GM12874 (cell line): ENCODE results near the gene FMN1.

Experiments used
- TF ChIP-seq, protein P1 (sequence below): IDR thresholded peaks from 2 replicates; pipeline ENCODE4 v1.5.1; 2011; ENCODE audit warnings: low read depth, mild to moderate bottlenecking, control low read depth, low read length, moderate library complexity; ENCODE audit not compliant: insufficient read depth

Gene FMN1

DNA sequence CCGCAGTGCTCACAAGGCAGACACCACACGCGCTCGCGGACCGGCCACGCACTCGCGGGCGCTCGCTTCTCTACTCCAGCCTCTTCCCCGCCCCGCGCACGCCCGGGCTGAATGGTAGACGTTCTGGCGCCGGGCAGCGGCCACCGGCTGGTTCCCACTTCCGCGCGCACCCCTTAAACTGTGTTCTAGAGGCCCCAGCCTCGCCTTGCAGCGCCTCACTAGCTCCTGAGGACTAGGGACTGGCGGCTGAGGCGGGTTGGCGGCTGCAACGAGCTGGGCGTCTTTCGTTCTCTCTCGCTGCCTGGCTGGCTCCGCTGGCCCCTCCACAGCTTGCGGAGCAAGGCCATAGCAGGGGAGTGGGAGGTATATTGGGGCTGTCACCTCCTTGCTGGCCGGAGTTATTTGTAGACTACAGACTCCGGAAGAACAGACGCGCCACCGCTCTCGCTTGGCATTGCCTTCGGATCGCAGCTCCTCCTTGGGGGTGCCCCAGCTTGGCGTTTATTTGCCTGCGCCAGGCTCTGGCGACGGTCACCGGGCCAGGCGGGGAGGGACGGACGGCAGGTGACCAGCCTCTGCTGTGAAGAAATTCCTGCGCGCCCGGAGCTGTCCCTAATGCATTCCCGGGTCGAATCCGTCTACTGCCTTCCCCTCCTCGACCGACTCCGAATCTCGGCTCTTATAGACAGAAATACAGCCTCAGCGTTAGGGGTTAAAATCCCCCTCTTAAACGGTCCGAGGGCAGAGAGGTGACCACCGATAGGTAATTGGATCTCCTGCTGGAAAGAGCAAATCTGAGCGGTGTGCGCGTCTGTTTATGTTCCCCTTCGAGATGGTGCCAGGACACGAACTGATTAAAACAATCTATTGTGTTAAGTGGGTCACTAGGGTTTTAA lies 475.4 kb downstream of the FMN1 start:
- TF ChIP-seq, protein P1, sequence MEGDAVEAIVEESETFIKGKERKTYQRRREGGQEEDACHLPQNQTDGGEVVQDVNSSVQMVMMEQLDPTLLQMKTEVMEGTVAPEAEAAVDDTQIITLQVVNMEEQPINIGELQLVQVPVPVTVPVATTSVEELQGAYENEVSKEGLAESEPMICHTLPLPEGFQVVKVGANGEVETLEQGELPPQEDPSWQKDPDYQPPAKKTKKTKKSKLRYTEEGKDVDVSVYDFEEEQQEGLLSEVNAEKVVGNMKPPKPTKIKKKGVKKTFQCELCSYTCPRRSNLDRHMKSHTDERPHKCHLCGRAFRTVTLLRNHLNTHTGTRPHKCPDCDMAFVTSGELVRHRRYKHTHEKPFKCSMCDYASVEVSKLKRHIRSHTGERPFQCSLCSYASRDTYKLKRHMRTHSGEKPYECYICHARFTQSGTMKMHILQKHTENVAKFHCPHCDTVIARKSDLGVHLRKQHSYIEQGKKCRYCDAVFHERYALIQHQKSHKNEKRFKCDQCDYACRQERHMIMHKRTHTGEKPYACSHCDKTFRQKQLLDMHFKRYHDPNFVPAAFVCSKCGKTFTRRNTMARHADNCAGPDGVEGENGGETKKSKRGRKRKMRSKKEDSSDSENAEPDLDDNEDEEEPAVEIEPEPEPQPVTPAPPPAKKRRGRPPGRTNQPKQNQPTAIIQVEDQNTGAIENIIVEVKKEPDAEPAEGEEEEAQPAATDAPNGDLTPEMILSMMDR, result no peak

DNA sequence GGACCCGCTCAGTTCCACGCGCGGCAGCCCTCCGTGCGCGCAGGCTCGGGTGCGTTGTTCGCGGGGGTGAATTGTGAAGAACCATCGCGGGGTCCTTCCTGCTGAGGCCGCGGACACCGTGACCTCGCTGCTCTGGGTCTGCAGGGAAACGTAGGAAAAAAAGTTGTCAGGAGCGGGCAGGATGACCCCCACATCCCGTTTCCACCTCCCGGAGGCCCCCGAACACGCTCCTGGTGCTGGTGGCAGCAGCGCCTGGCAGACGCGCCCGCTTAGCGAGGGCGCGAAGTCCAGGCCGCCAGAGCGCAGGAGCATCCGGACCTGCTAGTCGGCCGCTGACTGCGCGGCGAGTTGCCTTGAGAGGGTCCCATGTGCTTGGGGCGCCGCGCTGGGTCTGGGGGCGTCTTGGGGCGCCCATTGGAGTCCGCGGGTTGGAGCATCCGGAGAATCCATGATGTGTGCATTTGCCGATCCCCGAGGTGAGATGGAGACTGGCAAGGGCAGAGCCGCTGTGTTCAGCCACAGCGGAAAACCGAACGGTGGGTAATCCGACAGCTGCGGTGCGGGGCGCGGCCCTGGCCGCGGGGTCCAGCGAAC lies 476.2 kb downstream of the FMN1 start:
- TF ChIP-seq, protein P1, result no peak

DNA sequence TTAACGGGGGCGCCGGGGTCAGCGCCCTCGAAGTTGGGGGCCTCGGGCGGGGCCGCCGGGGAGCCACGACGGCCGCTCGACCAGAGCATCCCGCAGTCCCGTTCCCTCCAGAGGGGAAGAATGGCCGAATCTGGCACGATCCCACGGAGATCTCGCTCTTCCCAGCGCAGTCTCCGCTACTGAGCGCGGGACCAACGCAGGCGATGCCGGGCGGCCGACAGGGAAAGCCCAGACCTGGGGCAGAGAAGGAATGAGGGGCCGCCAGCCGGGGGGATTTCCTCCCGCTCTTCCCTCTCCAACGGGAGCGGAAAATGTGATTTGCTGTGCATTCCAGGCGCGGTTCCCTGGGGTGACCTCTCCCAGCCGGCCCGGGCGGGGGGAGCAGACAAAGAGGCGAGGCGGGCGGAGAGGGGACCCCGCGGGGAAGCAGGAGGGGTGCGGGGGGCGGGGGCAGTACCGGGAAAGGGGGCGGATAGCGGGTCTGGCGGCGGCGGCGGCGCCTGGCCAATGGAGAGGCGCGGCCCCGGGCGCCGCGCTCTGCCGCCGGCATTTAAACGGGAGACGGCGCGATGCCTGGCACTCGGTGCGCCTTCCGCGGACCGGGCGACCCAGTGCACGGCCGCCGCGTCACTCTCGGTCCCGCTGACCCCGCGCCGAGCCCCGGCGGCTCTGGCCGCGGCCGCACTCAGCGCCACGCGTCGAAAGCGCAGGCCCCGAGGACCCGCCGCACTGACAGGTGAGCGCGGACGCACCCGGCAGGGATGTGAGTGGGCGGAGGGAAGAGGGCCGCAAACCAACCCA lies 476.9 kb downstream of the FMN1 start, which contains the start of gene GREM1:
Gene GREM1, plus strand, starts transcription at position 579 of the 801 bp plus-strand sequence. CDS start 12,687 bp downstream, outside the sequence.
- TF ChIP-seq, protein P1, result no peak

DNA sequence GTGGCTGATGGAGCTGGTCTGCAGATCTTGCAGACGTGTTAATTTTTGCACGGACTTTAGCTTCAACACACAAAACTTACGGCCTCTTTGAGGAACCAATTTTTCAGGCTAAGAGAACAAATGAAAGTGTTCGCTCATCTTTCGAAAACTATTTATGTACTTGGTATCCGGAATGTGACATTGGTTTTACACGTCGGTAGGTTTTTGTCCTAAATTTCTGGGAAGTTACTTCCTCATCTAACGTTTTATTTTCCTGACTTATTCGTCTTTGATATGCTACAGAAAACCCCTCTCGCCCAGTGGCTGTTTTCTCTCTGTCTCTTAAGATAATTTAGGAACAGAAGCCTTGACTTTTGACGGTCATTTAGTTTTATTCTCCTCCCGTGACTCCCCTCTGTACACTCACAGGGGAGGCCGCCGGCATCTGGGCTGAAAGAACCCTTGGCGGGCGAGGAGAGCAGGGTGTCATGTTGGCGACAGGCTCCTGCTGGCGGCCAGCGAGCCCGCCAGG lies 477.5 kb downstream of the FMN1 start:
- TF ChIP-seq, protein P1, result no peak

DNA sequence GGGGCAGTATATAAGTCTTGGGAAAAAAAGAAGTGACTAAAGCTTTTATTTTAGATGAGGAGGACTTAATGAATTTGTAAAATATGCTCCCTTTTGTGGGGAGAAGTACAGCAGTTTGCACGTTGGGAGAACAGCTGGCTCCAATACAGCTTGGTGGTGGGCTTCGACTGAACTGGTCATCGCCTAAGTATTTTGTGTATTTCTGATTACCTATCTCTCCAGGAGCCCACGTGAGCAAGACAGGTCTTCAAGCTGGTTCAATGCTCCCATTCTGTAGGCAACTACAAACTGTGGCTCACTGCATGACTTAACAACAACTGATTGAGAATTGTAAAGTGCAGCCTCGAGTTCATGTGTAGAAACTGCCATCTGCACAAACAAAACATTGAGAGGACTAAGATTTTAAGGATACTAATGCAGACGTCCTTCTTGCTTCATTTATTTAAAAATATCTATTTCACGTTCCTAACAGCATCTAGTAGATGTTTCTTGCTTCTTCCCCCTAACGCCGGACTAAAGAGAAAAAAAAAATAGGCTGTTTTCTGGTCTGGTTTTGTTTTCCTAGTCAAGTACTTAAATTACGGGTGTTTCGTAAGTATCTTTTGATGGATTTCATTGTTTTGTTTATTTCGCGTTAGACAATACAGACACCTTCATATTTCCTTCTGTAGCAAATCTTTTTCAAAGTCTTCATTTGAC lies 478.1 kb downstream of the FMN1 start:
- TF ChIP-seq, protein P1, result no peak
